ENCODE results near the gene KNL1.

The KNL1 gene

DNA sequence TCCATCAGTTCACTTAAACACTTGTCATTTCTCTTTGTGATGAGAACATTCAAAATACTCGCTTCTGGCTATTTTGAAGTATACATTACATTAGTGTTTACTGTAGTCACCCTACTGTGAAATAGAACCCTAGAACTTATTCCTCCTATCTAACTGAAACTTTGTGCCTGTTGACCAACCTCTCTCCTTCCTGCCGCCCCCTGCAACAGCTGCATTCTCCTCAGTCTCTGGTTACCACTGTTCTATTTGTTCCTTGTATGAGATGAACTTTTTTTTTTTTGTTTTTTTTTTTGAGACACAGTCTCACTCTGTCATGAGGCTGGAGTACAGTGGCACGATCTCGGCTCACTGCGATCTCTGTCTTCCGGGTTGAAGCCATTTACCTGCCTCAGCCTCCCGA, 103.9 kb downstream of the KNL1 start (continued):
- no peak for TF ChIP-seq ZNF513 (tag by site-specific recombination; IDR thresholded peaks at IDR 0.05)

- POLR2A ChIA-PET = no interaction called here
- peaks cover 22 to 60% of the 10 kb centered on the region in 2 experiments for H3K36me3 ChIP-seq (ENCODE audit: control insufficient read depth in 2 of 2, insufficient read depth in 1 of 2, low read length in 2 of 2)
- TF ChIP-seq SP2 (tag by site-specific recombination; IDR thresholded peaks at IDR 0.05) = no peak
- TF ChIP-seq ZNF610 (tag by site-specific recombination; IDR thresholded peaks at IDR 0.05; ENCODE audit: borderline replicate concordance) = no peak
- no peak for TF ChIP-seq ZBTB7A (tag by site-specific recombination; IDR thresholded peaks at IDR 0.05; ENCODE audit: low read depth)
- no peak for TF ChIP-seq ZNF777 (tag by site-specific recombination; IDR thresholded peaks at IDR 0.05; ENCODE audit: borderline replicate concordance)
Measured at GRCh38 chr15:40702077-40702476, 108.0 kb downstream of the KNL1 start.

GRCh38 chr15:40706121-40706520, 112.1 kb downstream of the KNL1 start:
- Histone ChIP-seq H3K4me3 (ENCODE audit: low read depth, low read length) (no peak overlapping the region), H3K9me3 (ENCODE audit: control insufficient read depth, insufficient read depth, low read depth, low read length) (no peaks in the 10 kb centered on the region), H3K27ac (ENCODE audit: extremely low read depth, low read depth, low read length) (no peak overlapping the region), H3K36me3 (ENCODE audit: control insufficient read depth in 2 of 2, insufficient read depth in 1 of 2, low read length in 2 of 2) (peaks cover 16 to 63% of the 10 kb centered on the region in 2 experiments; a peak in 2 of 3 replicates), H3K4me1 (ENCODE audit: control insufficient read depth, insufficient read depth, low read length) (no peaks in the 10 kb centered on the region)
- ChIA-PET CTCF (interaction anchor here (0.6 kb wide), 1 partner anchor 170 kb away, joined by 4 read pairs; no protein-coding TSS in a partner anchor), POLR2A (no interaction called here)
- TF ChIP-seq ZNF658 (tag by site-specific recombination; IDR thresholded peaks at IDR 0.05) (no peak), KLF7 (tag by site-specific recombination; IDR thresholded peaks at IDR 0.05; ENCODE audit: borderline replicate concordance) (no peak), ZNF521 (tag by site-specific recombination; IDR thresholded peaks at IDR 0.05) (no peak), EGR2 (tag by site-specific recombination; IDR thresholded peaks at IDR 0.05; ENCODE audit: low read depth) (no peak), ZNF837 (tag by site-specific recombination; IDR thresholded peaks at IDR 0.05) (no peak), ZNF747 (tag by site-specific recombination; IDR thresholded peaks at IDR 0.05) (no peak), SCRT2 (tag by site-specific recombination; IDR thresholded peaks at IDR 0.05) (no peak)

More at GRCh38 chr15:40702077-40702476, 108.0 kb downstream of the KNL1 start:
- Histone ChIP-seq H3K4me1 (ENCODE audit: control insufficient read depth, insufficient read depth, low read length) (no peaks in the 10 kb centered on the region), H3K27ac (ENCODE audit: extremely low read depth, low read depth, low read length) (no peak overlapping the region), H3K4me3 (ENCODE audit: low read depth, low read length) (no peak overlapping the region), H3K9me3 (ENCODE audit: control insufficient read depth, insufficient read depth, low read depth, low read length) (no peaks in the 10 kb centered on the region)
- CTCF ChIA-PET = no interaction called here

Data from HEK293 (cell line).